Tibial nerve (tissue), 4 donors: ENCODE data around the gene FADS1. TPM values are rescaled to one million over a fixed set of nuclear protein-coding genes. Genes with fewer than 3 reads are reported as not detected.

Experiments
- DNase-seq, 2 donors: peaks; one replicate each; pipeline ENCODE4 v3.0.0-alpha.2; 2019; ENCODE audit warnings: low spot score in 2 of 2
- H3K27ac ChIP-seq, 4 donors: fragments of 200-600 bp; sonication (generic) in 3 of 4; one replicate each; pipeline ENCODE4 v1.5.1; 2017 to 2019; ENCODE audit warnings: mild to moderate bottlenecking in 1 of 4
- H3K27me3 ChIP-seq, 2 donors: fragments of 200-600 bp; sonication (generic) in 1 of 2; one replicate each; pipeline versions ENCODE4 v1.5.1 to v1.6.0; 2017 to 2019
- H3K36me3 ChIP-seq, 3 donors: fragments of 200-600 bp; sonication (generic); one replicate each; pipeline ENCODE4 v1.5.1; 2018 to 2019
- H3K4me1 ChIP-seq, 4 donors: fragments of 200-600 bp; sonication (generic) in 3 of 4; one replicate each; pipeline ENCODE4 v1.5.1; 2017 to 2019
- H3K4me3 ChIP-seq, 4 donors: fragments of 200-600 bp; sonication (generic) in 3 of 4; one replicate each; pipeline ENCODE4 v1.5.1; 2017 to 2019; ENCODE audit warnings: mild to moderate bottlenecking in 1 of 4, moderate library complexity in 1 of 4
- H3K9me3 ChIP-seq, 4 donors: fragments of 200-600 bp; sonication (generic) in 3 of 4; one replicate each; pipeline ENCODE4 v1.5.1; 2017 to 2019
- EP300 ChIP-seq, 2 donors: sonication (generic); formaldehyde crosslinking; IDR thresholded peaks; one replicate each; pipeline ENCODE4 v1.6.1; 2017; ENCODE audit warnings: antibody characterized with exemption in 2 of 2, mild to moderate bottlenecking in 1 of 2
- POLR2A ChIP-seq, 2 donors: fragments of 450-650 bp; IDR thresholded peaks; one replicate each; pipeline ENCODE4 v1.6.1; 2017; ENCODE audit warnings: antibody characterized with exemption in 2 of 2, mild to moderate bottlenecking in 2 of 2, moderate library complexity in 2 of 2
- WGBS, 2 donors: methylation state at CpG; one replicate each; pipeline ENCODE4 v1.1.5; 2018; 5-methylcytosine and 5-hydroxymethylcytosine counted together
- total RNA-seq, 4 donors: library from RNA; depleted of rRNA; stranded (reverse); fragments of >200 nt; gene quantifications; one replicate each; pipeline ENCODE4 v1.1.0, GENCODE V29; 2016
- TF ChIP-seq, protein P1 (sequence below), 5 experiments: fragments of 200-600 bp in 3 of 5; fragments of 450-650 bp in 2 of 5; sonication (generic) in 3 of 5; IDR thresholded peaks; one replicate each; pipeline ENCODE4 v1.5.1; 2016 to 2019; ENCODE audit warnings: antibody characterized with exemption in 5 of 5, mild to moderate bottlenecking in 3 of 5, moderate library complexity in 2 of 5

Gene FADS1
- total RNA-seq: 10 to 100 TPM; 33.7 to 61.6 (median 47.0) TPM

DNA sequence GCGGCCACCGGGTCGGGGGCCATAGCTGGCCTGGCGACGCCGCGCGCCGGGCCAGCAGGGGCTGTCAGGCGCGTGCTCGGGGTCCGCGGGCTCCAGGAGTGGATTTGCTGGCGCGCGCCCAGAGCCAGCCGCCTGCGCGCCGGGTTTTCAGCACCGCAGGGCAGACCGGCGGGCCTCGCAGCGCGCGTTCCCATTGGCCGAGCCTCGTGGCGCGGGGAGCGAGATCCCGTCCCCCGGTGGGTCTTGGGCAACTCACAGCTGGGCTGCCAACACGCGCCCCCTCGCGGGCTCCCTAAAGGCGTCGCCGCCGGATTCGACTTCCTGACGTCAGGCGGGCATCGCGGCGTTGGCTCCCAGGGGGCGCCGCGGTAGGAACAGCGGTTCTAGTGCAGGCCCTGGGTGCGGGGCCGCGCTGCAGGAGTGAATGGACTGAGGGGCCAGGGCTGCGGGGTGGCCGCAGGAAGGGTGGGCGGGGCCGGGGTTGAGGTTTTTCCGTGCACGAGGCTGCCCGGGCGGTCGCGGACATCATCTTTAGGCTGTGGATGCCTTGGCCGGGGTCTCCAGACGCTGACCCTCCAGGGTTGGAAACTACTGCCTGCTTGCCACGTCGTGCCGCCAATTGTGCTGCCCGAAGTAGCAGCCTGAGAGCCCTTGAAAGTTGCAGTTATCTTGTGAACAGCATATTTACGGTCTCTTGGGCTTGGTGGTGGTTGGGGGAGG is at the start of gene FADS1:
Gene FADS1 (minus strand): TSS at position 268 of the 720 bp plus-strand sequence. CDS start 74 bp downstream, at position 194.
- H3K4me3 ChIP-seq: peak within 1 kb of the TSS; percentile 79 to 87 (median 82)
- peak within 1 kb of the TSS; percentile 96 to 99 (median 98) for H3K27ac ChIP-seq
- no peaks in the 10 kb centered on the region for H3K27me3 ChIP-seq
- peaks cover 0 to 12% (median 0%) of the 10 kb centered on the region in 3 donors for H3K36me3 ChIP-seq
- H3K9me3 ChIP-seq: no peaks in the 10 kb centered on the region
- TF ChIP-seq, protein P1, sequence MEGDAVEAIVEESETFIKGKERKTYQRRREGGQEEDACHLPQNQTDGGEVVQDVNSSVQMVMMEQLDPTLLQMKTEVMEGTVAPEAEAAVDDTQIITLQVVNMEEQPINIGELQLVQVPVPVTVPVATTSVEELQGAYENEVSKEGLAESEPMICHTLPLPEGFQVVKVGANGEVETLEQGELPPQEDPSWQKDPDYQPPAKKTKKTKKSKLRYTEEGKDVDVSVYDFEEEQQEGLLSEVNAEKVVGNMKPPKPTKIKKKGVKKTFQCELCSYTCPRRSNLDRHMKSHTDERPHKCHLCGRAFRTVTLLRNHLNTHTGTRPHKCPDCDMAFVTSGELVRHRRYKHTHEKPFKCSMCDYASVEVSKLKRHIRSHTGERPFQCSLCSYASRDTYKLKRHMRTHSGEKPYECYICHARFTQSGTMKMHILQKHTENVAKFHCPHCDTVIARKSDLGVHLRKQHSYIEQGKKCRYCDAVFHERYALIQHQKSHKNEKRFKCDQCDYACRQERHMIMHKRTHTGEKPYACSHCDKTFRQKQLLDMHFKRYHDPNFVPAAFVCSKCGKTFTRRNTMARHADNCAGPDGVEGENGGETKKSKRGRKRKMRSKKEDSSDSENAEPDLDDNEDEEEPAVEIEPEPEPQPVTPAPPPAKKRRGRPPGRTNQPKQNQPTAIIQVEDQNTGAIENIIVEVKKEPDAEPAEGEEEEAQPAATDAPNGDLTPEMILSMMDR (IDR thresholded peaks at IDR 0.05): peak; percentile 43 to 75 (median 68)
- TF ChIP-seq EP300 (IDR thresholded peaks at IDR 0.05) (peak; percentile 55 to 88), POLR2A (IDR thresholded peaks at IDR 0.05) (peak; percentile 75 to 79)
- H3K4me1 ChIP-seq: peaks cover 0 to 15% (median 0%) of the 10 kb centered on the region in 4 donors
- DNase-seq: peak; percentile 70 to 83
- 1% methylated on average over 28 to 42 of the region's 73 CpGs for whole genome bisulfite sequencing, 2 donors

DNA sequence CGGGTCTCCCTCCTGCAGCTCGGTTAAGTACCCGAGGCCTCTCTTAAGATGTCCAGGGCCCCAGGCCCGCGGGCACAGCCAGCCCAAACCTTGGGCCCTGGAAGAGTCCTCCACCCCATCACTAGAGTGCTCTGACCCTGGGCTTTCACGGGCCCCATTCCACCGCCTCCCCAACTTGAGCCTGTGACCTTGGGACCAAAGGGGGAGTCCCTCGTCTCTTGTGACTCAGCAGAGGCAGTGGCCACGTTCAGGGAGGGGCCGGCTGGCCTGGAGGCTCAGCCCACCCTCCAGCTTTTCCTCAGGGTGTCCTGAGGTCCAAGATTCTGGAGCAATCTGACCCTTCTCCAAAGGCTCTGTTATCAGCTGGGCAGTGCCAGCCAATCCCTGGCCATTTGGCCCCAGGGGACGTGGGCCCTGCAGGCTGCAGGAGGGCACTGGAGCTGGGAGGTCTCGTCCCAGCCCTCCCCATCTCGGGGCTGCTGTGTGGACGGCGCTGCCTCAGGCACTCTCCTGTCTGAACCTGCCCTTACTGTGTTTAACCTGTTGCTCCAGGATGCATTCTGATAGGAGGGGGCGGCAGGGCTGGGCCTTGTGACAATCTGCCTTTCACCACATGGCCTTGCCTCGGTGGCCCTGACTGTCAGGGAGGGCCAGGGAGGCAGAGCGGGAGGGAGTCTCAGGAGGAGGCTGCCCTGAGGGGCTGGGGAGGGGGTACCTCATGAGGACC is 49.6 kb upstream of the FADS1 start:
- Histone ChIP-seq H3K36me3 (peaks cover 0 to 59% (median 0%) of the 10 kb centered on the region in 3 donors), H3K9me3 (no peaks in the 10 kb centered on the region)
- WGBS, 2 donors: 55 to 58% methylated on average over 17 to 18 of the region's 18 CpGs

DNA sequence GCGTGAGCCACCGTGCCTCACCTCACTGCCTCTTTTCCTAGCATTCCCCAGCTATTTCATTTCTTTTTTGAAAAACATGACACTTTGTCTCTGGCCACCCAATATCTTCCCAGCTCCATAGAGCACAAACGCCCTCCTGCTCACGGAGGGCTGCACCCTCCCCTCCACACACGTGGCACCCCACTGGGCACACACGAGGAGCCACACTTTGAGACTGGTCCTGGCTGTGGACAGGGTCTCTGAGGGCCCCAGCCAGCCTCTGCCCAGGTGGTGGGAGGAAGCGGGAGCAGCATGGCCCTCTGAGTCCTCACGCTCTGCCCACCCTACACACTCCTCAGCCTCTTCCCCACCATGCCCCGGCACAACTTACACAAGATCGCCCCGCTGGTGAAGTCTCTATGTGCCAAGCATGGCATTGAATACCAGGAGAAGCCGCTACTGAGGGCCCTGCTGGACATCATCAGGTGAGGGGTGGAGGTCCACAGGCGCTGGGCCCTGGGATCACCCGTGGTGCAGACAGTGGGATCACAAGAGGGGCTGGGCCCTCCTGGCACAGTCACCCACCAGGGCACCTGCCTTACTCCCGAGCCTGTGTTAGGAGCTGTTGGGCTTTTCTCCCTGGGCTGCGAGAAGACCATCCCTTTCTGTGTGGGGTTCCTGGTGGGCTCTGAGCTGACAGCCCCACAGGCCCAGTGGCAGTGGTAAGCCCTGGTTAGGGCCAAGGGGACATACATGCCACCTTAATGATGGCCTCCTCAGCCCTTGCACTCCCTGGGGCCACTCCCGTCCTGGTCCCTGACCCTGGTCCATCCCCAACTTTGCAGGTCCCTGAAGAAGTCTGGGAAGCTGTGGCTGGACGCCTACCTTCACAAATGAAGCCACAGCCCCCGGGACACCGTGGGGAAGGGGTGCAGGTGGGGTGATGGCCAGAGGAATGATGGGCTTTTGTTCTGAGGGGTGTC is 48.3 kb upstream of the FADS1 start:
- Histone ChIP-seq H3K27ac (no peak overlapping the region), H3K4me1 (peaks cover 0 to 24% (median 0%) of the 10 kb centered on the region in 4 donors), H3K9me3 (no peaks in the 10 kb centered on the region), H3K27me3 (no peaks in the 10 kb centered on the region), H3K36me3 (peaks cover 0 to 71% (median 0%) of the 10 kb centered on the region in 3 donors), H3K4me3 (no peak overlapping the region)
- TF ChIP-seq EP300 (IDR thresholded peaks at IDR 0.05) (no peak), POLR2A (IDR thresholded peaks at IDR 0.05) (no peak)
- TF ChIP-seq, protein P1 (IDR thresholded peaks at IDR 0.05): no peak
- no peak for DNase-seq
- 91 to 94% methylated on average over 19 to 20 of the region's 20 CpGs for WGBS, 2 donors

More for the DNA sequence above, 49.6 kb upstream of the FADS1 start:
- TF ChIP-seq EP300 (IDR thresholded peaks at IDR 0.05) (no peak), POLR2A (IDR thresholded peaks at IDR 0.05) (no peak)
- TF ChIP-seq, protein P1 (IDR thresholded peaks at IDR 0.05): no peak
- H3K4me3 ChIP-seq: no peak overlapping the region
- peak overlapping the region in 2 of 4 donors; percentile 52 to 69 for H3K27ac ChIP-seq
- no peak for DNase-seq
- H3K4me1 ChIP-seq: peaks cover 0 to 33% (median 5%) of the 10 kb centered on the region in 4 donors
- H3K27me3 ChIP-seq: no peaks in the 10 kb centered on the region

DNA sequence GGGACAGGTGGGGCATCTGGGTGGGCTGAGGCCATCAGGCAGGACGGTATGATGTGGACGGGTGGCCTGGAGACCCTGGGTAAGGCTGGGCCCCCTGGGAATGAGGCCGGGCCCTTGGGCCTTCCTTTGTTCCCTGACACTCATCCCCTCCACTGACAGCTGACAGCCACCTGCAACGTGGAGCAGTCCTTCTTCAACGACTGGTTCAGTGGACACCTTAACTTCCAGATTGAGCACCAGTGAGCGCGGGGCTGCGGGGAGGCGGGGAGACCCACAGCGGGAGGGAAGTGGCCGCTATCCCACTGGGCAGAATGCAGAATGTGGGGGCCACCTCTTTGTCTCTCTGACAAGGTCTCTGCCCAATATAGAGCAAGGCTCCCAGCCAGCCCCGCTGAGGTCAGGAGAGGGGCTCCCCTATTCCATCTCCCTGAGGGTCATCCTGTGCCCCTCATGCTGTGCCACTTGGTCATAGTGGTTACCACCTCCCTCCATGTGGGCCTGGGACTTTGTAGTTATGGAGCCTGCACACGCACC is 46.8 kb upstream of the FADS1 start:
- no peaks in the 10 kb centered on the region for H3K27me3 ChIP-seq
- peaks cover 0 to 86% (median 0%) of the 10 kb centered on the region in 3 donors for H3K36me3 ChIP-seq
- H3K27ac ChIP-seq: no peak overlapping the region
- peaks cover 0 to 10% (median 0%) of the 10 kb centered on the region in 4 donors for H3K4me1 ChIP-seq
- no peak for TF ChIP-seq POLR2A (IDR thresholded peaks at IDR 0.05)
- TF ChIP-seq EP300 (IDR thresholded peaks at IDR 0.05): no peak
- TF ChIP-seq, protein P1 (IDR thresholded peaks at IDR 0.05): no peak
- 91% methylated on average over 13 of the region's 13 CpGs for WGBS, 2 donors
- DNase-seq: no peak
- no peaks in the 10 kb centered on the region for H3K9me3 ChIP-seq
- H3K4me3 ChIP-seq: no peak overlapping the region
